ENCODE data around the gene PRSS22.

PRSS22 gene

GRCh38 chr16:2827831-2828520 lies 30.0 kb downstream of the PRSS22 start:
- no peak for TF ChIP-seq JUND (IDR thresholded peaks at IDR 0.05; ENCODE audit: low read depth)
- in situ Hi-C loops (cut with HindIII; ENCODE audit: low pct_unique_long_range_greater_than_20kb, low sequenced_read_pairs) = no loop called here
- peak in 1 of 2 experiments; percentile 46 for DNase-seq (ENCODE audit: low read depth in 1 of 2, low spot score in 1 of 2)

- TF ChIP-seq JUND (IDR thresholded peaks at IDR 0.05; ENCODE audit: low read depth) = no peak
- in situ Hi-C loops (cut with HindIII; ENCODE audit: low pct_unique_long_range_greater_than_20kb, low sequenced_read_pairs) = no loop called here
- no peak for DNase-seq (ENCODE audit: low read depth in 1 of 2, low spot score in 1 of 2)
Measured at GRCh38 chr16:2827374-2827791, 30.6 kb downstream of the PRSS22 start.

DNA sequence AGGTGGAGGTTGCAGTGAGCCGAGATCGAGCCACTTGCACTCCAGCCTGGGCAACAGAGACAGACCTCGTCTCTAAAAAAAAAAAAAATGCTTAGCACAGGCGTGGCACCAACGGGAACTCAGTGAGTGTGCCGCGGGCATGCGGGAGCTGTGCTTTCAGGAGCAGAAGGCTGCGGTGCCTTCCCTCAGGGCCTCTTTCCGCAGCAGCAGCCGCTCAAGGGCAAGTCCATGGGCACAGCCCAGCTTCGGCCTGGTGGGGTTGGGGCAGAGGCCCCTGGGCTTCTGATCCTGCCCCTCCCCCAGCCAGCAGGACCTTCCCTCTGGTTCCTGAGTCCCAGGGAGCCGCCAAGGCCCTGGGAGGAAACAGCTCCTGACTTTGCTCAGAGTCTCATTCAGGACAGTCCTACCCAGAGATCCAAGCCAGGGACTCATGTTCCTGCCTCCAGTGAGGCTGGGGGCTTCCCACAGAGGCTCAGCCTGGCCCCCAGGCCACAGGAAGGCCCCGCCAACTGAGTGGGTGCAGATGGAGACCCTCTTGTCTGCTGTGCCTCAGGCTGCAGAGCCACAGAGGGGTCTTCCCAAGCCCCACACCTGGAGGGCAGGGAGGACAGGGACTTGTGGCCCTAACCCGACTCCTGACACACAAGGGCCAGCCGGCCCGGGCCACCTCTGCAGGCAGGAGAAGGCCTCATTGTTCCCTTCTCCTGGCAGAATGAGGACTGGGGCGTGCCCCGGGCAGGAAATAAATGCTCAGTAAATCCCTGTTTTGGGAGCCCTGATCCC lies 31.2 kb downstream of the PRSS22 start:
- no peak for TF ChIP-seq JUND (IDR thresholded peaks at IDR 0.05; ENCODE audit: low read depth)
- in situ Hi-C loops (cut with HindIII; ENCODE audit: low pct_unique_long_range_greater_than_20kb, low sequenced_read_pairs) = no loop called here
- DNase-seq (ENCODE audit: low read depth in 1 of 2, low spot score in 1 of 2) = no peak

DNA sequence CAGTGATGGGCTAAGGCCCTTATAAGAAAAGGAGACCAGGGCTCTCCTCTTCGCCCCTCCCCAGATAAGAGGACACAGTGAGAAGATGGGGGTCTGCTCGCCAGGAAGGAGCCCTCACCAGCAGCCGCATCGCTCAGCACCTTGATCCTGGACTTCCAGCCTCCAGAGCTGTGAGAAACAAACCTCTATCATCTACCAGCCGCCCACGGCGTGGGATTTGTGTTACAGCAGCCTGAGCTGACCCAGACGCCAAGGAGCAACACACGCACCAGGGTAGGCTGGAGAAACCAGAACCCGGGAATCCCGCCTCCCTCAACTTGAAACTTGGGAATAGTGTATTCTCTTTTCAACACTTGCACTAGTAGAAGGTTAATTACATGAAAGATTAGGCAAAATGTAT lies 32.1 kb downstream of the PRSS22 start:
- DNase-seq (ENCODE audit: low read depth in 1 of 2, low spot score in 1 of 2) = no peak
- in situ Hi-C loops (cut with HindIII; ENCODE audit: low pct_unique_long_range_greater_than_20kb, low sequenced_read_pairs) = no loop called here
- TF ChIP-seq JUND (IDR thresholded peaks at IDR 0.05; ENCODE audit: low read depth) = no peak

- no peak for TF ChIP-seq JUND (IDR thresholded peaks at IDR 0.05; ENCODE audit: low read depth)
- no peak for DNase-seq (ENCODE audit: low read depth in 1 of 2, low spot score in 1 of 2)
- in situ Hi-C loops (cut with HindIII; ENCODE audit: low pct_unique_long_range_greater_than_20kb, low sequenced_read_pairs) = no loop called here
Measured at GRCh38 chr16:2825049-2825742, 32.8 kb downstream of the PRSS22 start.

- in situ Hi-C loops (cut with HindIII; ENCODE audit: low pct_unique_long_range_greater_than_20kb, low sequenced_read_pairs) = no loop called here
- no peak for DNase-seq (ENCODE audit: low read depth in 1 of 2, low spot score in 1 of 2)
- TF ChIP-seq JUND (IDR thresholded peaks at IDR 0.05; ENCODE audit: low read depth) = no peak
Measured at GRCh38 chr16:2824626-2825025, 33.3 kb downstream of the PRSS22 start.

DNA sequence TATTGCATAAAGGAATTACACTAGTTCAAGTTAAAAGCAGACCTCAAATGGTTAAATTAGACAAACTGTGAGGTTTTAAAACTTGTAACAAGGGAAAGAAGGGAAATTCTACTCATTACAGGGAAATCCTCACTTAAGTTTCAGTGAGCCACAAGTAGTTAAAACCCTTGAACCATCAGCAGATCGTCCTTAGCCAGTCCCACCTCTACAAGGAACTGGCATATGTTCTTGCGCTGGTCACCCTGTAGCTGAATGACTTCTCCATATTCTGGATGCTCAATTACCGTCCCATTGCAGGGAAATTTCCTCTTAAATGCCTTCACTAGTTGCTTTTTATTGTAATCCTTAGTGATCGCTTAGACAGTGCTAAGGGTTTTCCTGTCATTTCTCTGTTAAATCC lies 35.5 kb downstream of the PRSS22 start:
- in situ Hi-C loops (cut with HindIII; ENCODE audit: low pct_unique_long_range_greater_than_20kb, low sequenced_read_pairs) = no loop called here
- DNase-seq (ENCODE audit: low read depth in 1 of 2, low spot score in 1 of 2) = no peak
- TF ChIP-seq JUND (IDR thresholded peaks at IDR 0.05; ENCODE audit: low read depth) = no peak

GRCh38 chr16:2822158-2822495 lies 35.8 kb downstream of the PRSS22 start:
- no peak for DNase-seq (ENCODE audit: low read depth in 1 of 2, low spot score in 1 of 2)
- in situ Hi-C loops (cut with HindIII; ENCODE audit: low pct_unique_long_range_greater_than_20kb, low sequenced_read_pairs) = no loop called here
- TF ChIP-seq JUND (IDR thresholded peaks at IDR 0.05; ENCODE audit: low read depth) = no peak

GRCh38 chr16:2821487-2822157 lies 36.3 kb downstream of the PRSS22 start:
- DNase-seq (ENCODE audit: low read depth in 1 of 2, low spot score in 1 of 2) = peak in 1 of 2 experiments; percentile 24
- in situ Hi-C loops (cut with HindIII; ENCODE audit: low pct_unique_long_range_greater_than_20kb, low sequenced_read_pairs) = no loop called here
- TF ChIP-seq JUND (IDR thresholded peaks at IDR 0.05; ENCODE audit: low read depth) = no peak

GRCh38 chr16:2820836-2821486 lies 37.0 kb downstream of the PRSS22 start:
- no peak for TF ChIP-seq JUND (IDR thresholded peaks at IDR 0.05; ENCODE audit: low read depth)
- DNase-seq (ENCODE audit: low read depth in 1 of 2, low spot score in 1 of 2) = no peak
- in situ Hi-C loops (cut with HindIII; ENCODE audit: low pct_unique_long_range_greater_than_20kb, low sequenced_read_pairs) = no loop called here

GRCh38 chr16:2819939-2820835 lies 37.8 kb downstream of the PRSS22 start:
- DNase-seq (ENCODE audit: low read depth in 1 of 2, low spot score in 1 of 2) = no peak
- in situ Hi-C loops (cut with HindIII; ENCODE audit: low pct_unique_long_range_greater_than_20kb, low sequenced_read_pairs) = no loop called here
- TF ChIP-seq JUND (IDR thresholded peaks at IDR 0.05; ENCODE audit: low read depth) = no peak
